HG02571 (cell line): ENCODE measurements around the gene BCAS1.

ENCODE experiments used
- ATAC-seq: cut with Tn5 transposase; IDR thresholded peaks from one replicate; pipeline ENCODE4 v1.9.1; 2021; ENCODE audit warnings: mild to moderate bottlenecking, moderate library complexity; ENCODE audit not compliant: unreplicated experiment

The BCAS1 gene

GRCh38 chr20:53896647-53897046, 173.7 kb downstream of the BCAS1 start:
- ATAC-seq, result no peak

- no peak for ATAC-seq
Measured at GRCh38 chr20:53896041-53896440, 174.4 kb downstream of the BCAS1 start.

- ATAC-seq, result no peak
Measured at GRCh38 chr20:53895385-53895755, 175.0 kb downstream of the BCAS1 start.

GRCh38 chr20:53894707-53895384, 175.5 kb downstream of the BCAS1 start:
- ATAC-seq, result no peak
